ENCODE measurements around the gene ZHX3. TPM values are rescaled to one million over a fixed set of nuclear protein-coding genes. Genes with fewer than 3 reads are reported as not detected.

Gene ZHX3
- total and polyA plus RNA-seq, 2 of the 4 experiments (the other 2 are of a cell fraction), result 25.0 to 28.0 TPM

DNA sequence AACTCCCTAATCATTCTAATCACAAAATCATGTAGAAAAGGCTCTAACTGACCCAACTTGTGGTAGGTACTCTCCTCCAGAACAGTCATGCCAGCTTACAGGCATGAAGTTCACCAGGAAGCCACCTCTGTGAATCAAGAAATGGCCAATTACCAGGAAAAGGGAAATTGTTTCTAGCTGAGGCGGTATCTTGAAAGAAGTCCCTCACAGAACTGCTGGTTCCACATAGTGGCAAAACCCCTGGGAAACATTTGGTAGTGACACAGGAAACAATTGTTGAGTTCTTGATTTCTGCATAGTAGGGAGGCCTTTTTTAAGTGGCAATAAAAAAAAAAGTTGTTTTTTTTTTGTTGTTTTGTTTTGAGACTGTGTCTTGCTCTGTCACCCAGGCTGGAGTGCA is 3.4 kb upstream of the ZHX3 start:
- H3K9me3 ChIP-seq (ENCODE audit: control insufficient read depth, insufficient read depth, low read length), result no peaks in the 10 kb centered on the region
- no peak overlapping the region for H2BK20ac ChIP-seq (ENCODE audit: low read depth, low read length)
- no peak for ATAC-seq (ENCODE audit: low read depth)
- no peak overlapping the region for H2AK9ac ChIP-seq (replicated peaks; ENCODE audit: low read depth, low read length, poor library complexity)
- H3K56ac ChIP-seq (ENCODE audit: extremely low read depth, insufficient read depth, low read length), result no peak overlapping the region
- in situ Hi-C loops (cut with MboI; ENCODE audit: low sequenced_read_pairs) (no loop called here), dilution Hi-C loops (cut with HindIII; ENCODE audit: low sequenced_read_pairs, unreplicated experiment) (no loop called here), intact Hi-C loops (cut with micrococcal nuclease) (no loop called here)
- no peak overlapping the region for H2BK120ac ChIP-seq (ENCODE audit: low read depth, low read length)
- no peak overlapping the region for H2AK5ac ChIP-seq (ENCODE audit: low read depth, low read length)
- no peak overlapping the region for H3K4ac ChIP-seq (ENCODE audit: low read depth, low read length)
- H3K79me1 ChIP-seq (ENCODE audit: low read depth in 1 of 2, low read length in 2 of 2), result peaks cover 0 to 7% of the 10 kb centered on the region in 2 experiments; a peak in 2 of 4 replicates
- H2BK15ac ChIP-seq (ENCODE audit: low read depth, low read length), result 0 out of 3 replicates have a peak overlapping the region, but pooled peaks have one; percentile 21
- TF ChIP-seq, protein P1, sequence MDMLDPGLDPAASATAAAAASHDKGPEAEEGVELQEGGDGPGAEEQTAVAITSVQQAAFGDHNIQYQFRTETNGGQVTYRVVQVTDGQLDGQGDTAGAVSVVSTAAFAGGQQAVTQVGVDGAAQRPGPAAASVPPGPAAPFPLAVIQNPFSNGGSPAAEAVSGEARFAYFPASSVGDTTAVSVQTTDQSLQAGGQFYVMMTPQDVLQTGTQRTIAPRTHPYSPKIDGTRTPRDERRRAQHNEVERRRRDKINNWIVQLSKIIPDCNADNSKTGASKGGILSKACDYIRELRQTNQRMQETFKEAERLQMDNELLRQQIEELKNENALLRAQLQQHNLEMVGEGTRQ (IDR thresholded peaks at IDR 0.05; ENCODE audit: low read depth, low read length), result no peak
- no peak for TF ChIP-seq BHLHE40 (IDR thresholded peaks at IDR 0.05; ENCODE audit: low read depth, low read length)
- no peak for TF ChIP-seq NFE2L2 (IDR thresholded peaks at IDR 0.05; ENCODE audit: low read depth, low read length)
- no peak for TF ChIP-seq POLR2A (IDR thresholded peaks at IDR 0.05; ENCODE audit: low read depth, low read length)
- ChIA-PET CTCF (no interaction called here), POLR2A (ENCODE audit: unreplicated experiment) (interaction anchor here (0.7 kb wide), 1 partner anchor 183 kb away, joined by 3 read pairs; no protein-coding TSS in a partner anchor)
- no TSS peak for BruUV-seq (replicated peaks)
- H3K14ac ChIP-seq (replicated peaks; ENCODE audit: low read depth, low read length), result no peak overlapping the region
- no peak overlapping the region for H2BK5ac ChIP-seq (ENCODE audit: low read depth, low read length, poor library complexity, severe bottlenecking)
- H3K4me2 ChIP-seq (ENCODE audit: low read depth, low read length), result no peak overlapping the region
- H3K27me3 ChIP-seq (ENCODE audit: control insufficient read depth, insufficient read depth, low read length), result no peaks in the 10 kb centered on the region
- H3K9ac ChIP-seq (ENCODE audit: low read depth, low read length), result no peak overlapping the region
- H2AFZ ChIP-seq (replicated peaks; ENCODE audit: low read length, poor library complexity), result no peak overlapping the region
- no peak overlapping the region for H3K4me3 ChIP-seq (ENCODE audit: insufficient read depth, low read depth, low read length)
- H3K23ac ChIP-seq (ENCODE audit: low read depth, low read length), result no peak overlapping the region
- no peak overlapping the region for H3K27ac ChIP-seq (ENCODE audit: insufficient read depth, low read length)
- peaks cover under 1% of the 10 kb centered on the region; the same call in 1 of the 2 replicates for H3K4me1 ChIP-seq (ENCODE audit: control insufficient read depth, insufficient read depth, low read length)
- H4K91ac ChIP-seq (ENCODE audit: insufficient read depth, low read depth, low read length), result no peak overlapping the region
- H4K5ac ChIP-seq (ENCODE audit: low read depth, low read length), result no peak overlapping the region
- peaks cover 7% of the 10 kb centered on the region for H4K20me1 ChIP-seq (ENCODE audit: insufficient read depth, low read length)
- no peak overlapping the region for H4K8ac ChIP-seq (ENCODE audit: low read depth in 2 of 2, low read length in 2 of 2)
- no peak for DNase-seq
- 100% methylated on average over 1 of the region's 1 CpG; no CpG with 5 or more reads in 1 of the 2 experiments for WGBS, 2 experiments (ENCODE audit: extremely low coverage in 2 of 2, insufficient read length in 1 of 2)
- H3K36me3 ChIP-seq (ENCODE audit: control insufficient read depth, insufficient read depth, low read length), result no peaks in the 10 kb centered on the region
- H3K18ac ChIP-seq (ENCODE audit: low read depth, low read length), result no peak overlapping the region
- H3K9me1 ChIP-seq (ENCODE audit: insufficient read depth, low read length), result no peaks in the 10 kb centered on the region; the same call in 1 of the 2 replicates
